ENCODE measurements around the gene VRK1.

DNA sequence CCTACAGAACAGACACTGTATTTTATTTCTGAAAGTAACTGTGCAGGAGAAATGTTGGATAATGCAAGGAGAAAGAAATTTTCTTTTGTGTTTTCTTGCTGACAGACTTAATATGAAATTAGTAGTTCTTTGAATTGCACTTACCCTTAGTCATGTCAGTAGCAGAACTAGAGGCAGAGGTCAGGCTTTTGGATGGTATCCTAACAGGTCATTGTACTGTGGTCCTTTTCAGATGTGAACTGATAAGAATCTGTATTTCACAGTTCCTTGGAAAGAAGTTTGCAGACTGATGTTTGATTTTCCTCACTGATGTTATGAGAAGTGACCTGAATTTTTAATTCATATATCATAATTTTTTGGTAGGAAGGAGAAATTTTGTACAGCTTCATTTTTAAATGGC, 46.0 kb downstream of the VRK1 start:
- TF ChIP-seq, protein P1, sequence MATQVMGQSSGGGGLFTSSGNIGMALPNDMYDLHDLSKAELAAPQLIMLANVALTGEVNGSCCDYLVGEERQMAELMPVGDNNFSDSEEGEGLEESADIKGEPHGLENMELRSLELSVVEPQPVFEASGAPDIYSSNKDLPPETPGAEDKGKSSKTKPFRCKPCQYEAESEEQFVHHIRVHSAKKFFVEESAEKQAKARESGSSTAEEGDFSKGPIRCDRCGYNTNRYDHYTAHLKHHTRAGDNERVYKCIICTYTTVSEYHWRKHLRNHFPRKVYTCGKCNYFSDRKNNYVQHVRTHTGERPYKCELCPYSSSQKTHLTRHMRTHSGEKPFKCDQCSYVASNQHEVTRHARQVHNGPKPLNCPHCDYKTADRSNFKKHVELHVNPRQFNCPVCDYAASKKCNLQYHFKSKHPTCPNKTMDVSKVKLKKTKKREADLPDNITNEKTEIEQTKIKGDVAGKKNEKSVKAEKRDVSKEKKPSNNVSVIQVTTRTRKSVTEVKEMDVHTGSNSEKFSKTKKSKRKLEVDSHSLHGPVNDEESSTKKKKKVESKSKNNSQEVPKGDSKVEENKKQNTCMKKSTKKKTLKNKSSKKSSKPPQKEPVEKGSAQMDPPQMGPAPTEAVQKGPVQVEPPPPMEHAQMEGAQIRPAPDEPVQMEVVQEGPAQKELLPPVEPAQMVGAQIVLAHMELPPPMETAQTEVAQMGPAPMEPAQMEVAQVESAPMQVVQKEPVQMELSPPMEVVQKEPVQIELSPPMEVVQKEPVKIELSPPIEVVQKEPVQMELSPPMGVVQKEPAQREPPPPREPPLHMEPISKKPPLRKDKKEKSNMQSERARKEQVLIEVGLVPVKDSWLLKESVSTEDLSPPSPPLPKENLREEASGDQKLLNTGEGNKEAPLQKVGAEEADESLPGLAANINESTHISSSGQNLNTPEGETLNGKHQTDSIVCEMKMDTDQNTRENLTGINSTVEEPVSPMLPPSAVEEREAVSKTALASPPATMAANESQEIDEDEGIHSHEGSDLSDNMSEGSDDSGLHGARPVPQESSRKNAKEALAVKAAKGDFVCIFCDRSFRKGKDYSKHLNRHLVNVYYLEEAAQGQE (IDR thresholded peaks at IDR 0.05; ENCODE audit: insufficient read depth in 1 of 2, low read depth in 2 of 2, low read length in 1 of 2), result no peak
- TF ChIP-seq, protein P2, sequence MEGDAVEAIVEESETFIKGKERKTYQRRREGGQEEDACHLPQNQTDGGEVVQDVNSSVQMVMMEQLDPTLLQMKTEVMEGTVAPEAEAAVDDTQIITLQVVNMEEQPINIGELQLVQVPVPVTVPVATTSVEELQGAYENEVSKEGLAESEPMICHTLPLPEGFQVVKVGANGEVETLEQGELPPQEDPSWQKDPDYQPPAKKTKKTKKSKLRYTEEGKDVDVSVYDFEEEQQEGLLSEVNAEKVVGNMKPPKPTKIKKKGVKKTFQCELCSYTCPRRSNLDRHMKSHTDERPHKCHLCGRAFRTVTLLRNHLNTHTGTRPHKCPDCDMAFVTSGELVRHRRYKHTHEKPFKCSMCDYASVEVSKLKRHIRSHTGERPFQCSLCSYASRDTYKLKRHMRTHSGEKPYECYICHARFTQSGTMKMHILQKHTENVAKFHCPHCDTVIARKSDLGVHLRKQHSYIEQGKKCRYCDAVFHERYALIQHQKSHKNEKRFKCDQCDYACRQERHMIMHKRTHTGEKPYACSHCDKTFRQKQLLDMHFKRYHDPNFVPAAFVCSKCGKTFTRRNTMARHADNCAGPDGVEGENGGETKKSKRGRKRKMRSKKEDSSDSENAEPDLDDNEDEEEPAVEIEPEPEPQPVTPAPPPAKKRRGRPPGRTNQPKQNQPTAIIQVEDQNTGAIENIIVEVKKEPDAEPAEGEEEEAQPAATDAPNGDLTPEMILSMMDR (IDR thresholded peaks at IDR 0.05), result no peak
- no peak for TF ChIP-seq POLR2AphosphoS5 (IDR thresholded peaks at IDR 0.05; ENCODE audit: low read depth, low read length)

Data from Panc1 (cell line).